ENCODE results near the gene PRMT1.

PRMT1 gene

GRCh38 chr19:49655570-49656455 is 21.3 kb upstream of the PRMT1 start:
- peaks cover 88% of the 10 kb centered on the region for H3K36me3 ChIP-seq (ENCODE audit: insufficient read depth, low read length)

DNA sequence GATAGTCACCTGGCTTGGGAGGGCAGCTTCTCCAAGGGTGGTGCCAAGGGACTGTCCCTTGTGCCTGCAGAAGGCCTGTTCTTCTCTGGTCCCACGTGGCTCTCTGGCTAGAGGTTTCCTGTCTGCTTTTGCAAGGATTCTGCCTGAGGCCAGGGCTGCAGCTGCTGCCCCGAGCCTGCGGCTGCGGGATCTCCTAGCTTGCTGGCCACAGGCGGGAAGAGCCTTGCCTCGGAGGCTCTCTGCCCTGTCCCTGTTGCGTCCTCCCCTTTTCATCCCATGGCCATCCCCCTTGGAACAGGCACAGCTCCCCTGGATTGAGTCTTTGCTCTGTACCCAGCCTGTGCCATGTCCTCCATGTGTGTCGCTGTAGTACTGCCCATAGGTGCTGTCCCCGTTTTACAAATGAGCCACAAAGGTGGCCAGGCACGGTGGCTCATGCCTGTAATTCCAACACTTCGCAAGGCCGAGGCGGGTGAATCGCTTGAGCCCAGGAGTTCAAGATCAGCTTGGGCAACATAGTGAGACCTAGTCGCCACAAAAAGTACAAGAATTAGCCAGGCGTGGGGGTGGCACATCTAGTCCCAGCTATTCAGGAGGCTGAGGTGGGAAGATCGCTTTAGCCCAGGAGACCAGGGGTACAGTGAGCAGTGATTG is 20.5 kb upstream of the PRMT1 start:
- H3K27ac ChIP-seq (ENCODE audit: low read depth, low read length, poor library complexity, severe bottlenecking) = no peak overlapping the region
- H3K9me2 ChIP-seq (ENCODE audit: low read depth, low read length) = no peaks in the 10 kb centered on the region
- TF ChIP-seq EZH2 (IDR thresholded peaks at IDR 0.05; ENCODE audit: borderline replicate concordance, low read length) (no peak), CTCF (IDR thresholded peaks at IDR 0.05; ENCODE audit: low read length) (no peak)
- no peaks in the 10 kb centered on the region for H3F3A ChIP-seq (ENCODE audit: insufficient read depth, low read length)
- H3K4me3 ChIP-seq (ENCODE audit: low read depth, low read length, poor library complexity, severe bottlenecking) = no peak overlapping the region
- H2AFZ ChIP-seq (ENCODE audit: low read length) = no peak overlapping the region
- H3K36me3 ChIP-seq (ENCODE audit: insufficient read depth, low read length) = peaks cover 89% of the 10 kb centered on the region
- no peaks in the 10 kb centered on the region for H4K20me1 ChIP-seq (ENCODE audit: insufficient read depth, low read length)
- H3K9ac ChIP-seq (ENCODE audit: low read length) = no peak overlapping the region
- no peak overlapping the region for H3K4me2 ChIP-seq (ENCODE audit: low read length)
- H3K4me1 ChIP-seq (ENCODE audit: insufficient read depth, low read length, severe bottlenecking) = no peaks in the 10 kb centered on the region
- no peaks in the 10 kb centered on the region for H3K9me3 ChIP-seq (ENCODE audit: low read length)
- H3K27me3 ChIP-seq (ENCODE audit: insufficient read depth, low read length) = no peaks in the 10 kb centered on the region
- H3K79me2 ChIP-seq (ENCODE audit: insufficient read depth, low read length) = no peaks in the 10 kb centered on the region

More at GRCh38 chr19:49655570-49656455, 21.3 kb upstream of the PRMT1 start:
- Histone ChIP-seq H3K9ac (ENCODE audit: low read length) (no peak overlapping the region), H3K9me2 (ENCODE audit: low read depth, low read length) (no peaks in the 10 kb centered on the region), H3K9me3 (ENCODE audit: low read length) (no peaks in the 10 kb centered on the region), H3K4me3 (ENCODE audit: low read depth, low read length, poor library complexity, severe bottlenecking) (no peak overlapping the region), H2AFZ (ENCODE audit: low read length) (no peak overlapping the region), H3K4me2 (ENCODE audit: low read length) (no peak overlapping the region), H3K4me1 (ENCODE audit: insufficient read depth, low read length, severe bottlenecking) (no peaks in the 10 kb centered on the region), H3K27me3 (ENCODE audit: insufficient read depth, low read length) (no peaks in the 10 kb centered on the region), H3F3A (ENCODE audit: insufficient read depth, low read length) (no peaks in the 10 kb centered on the region), H3K27ac (ENCODE audit: low read depth, low read length, poor library complexity, severe bottlenecking) (no peak overlapping the region), H3K79me2 (ENCODE audit: insufficient read depth, low read length) (no peaks in the 10 kb centered on the region), H4K20me1 (ENCODE audit: insufficient read depth, low read length) (no peaks in the 10 kb centered on the region)
- no peak for TF ChIP-seq EZH2 (IDR thresholded peaks at IDR 0.05; ENCODE audit: borderline replicate concordance, low read length)
- no peak for TF ChIP-seq CTCF (IDR thresholded peaks at IDR 0.05; ENCODE audit: low read length)

DNA sequence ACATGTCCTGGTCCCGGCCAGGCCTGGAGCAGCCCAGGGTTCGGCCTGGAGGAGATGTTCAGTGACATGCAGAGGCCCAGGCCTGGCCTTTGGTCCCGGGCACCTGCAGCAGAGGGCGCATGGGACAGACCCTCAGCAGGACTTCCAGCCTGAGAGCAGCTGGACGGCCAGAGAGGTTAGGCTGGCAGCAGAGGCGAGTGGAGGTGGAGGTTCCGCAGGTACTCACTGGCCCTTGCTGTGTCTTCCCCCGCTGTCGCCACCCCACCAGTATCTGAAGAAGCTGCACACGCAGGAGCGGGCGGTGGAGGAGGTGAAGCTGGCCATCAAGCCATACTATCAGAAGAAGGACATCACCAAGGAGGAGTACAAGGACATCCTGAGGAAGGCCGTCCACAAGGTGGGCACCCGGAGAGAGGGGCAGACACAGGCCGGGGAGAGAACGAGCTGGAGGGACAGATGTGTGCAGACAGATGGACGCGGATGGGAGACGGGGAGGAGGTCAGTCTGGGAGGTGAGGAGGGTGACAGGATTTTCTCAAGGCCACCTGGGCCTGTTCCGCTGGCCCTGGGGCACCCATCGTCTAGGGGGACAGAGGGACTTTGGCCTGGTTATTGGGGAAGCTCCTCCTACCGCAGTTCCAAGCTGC is 19.5 kb upstream of the PRMT1 start:
- Histone ChIP-seq H3K9me2 (ENCODE audit: low read depth, low read length) (no peaks in the 10 kb centered on the region), H3F3A (ENCODE audit: insufficient read depth, low read length) (no peaks in the 10 kb centered on the region), H3K36me3 (ENCODE audit: insufficient read depth, low read length) (peaks cover 94% of the 10 kb centered on the region), H3K4me3 (ENCODE audit: low read depth, low read length, poor library complexity, severe bottlenecking) (no peak overlapping the region), H3K79me2 (ENCODE audit: insufficient read depth, low read length) (no peaks in the 10 kb centered on the region), H4K20me1 (ENCODE audit: insufficient read depth, low read length) (no peaks in the 10 kb centered on the region), H3K4me2 (ENCODE audit: low read length) (no peak overlapping the region), H3K27me3 (ENCODE audit: insufficient read depth, low read length) (no peaks in the 10 kb centered on the region), H3K9ac (ENCODE audit: low read length) (no peak overlapping the region), H3K9me3 (ENCODE audit: low read length) (no peaks in the 10 kb centered on the region), H3K27ac (ENCODE audit: low read depth, low read length, poor library complexity, severe bottlenecking) (no peak overlapping the region), H3K4me1 (ENCODE audit: insufficient read depth, low read length, severe bottlenecking) (no peaks in the 10 kb centered on the region), H2AFZ (ENCODE audit: low read length) (no peak overlapping the region)
- TF ChIP-seq CTCF (IDR thresholded peaks at IDR 0.05; ENCODE audit: low read length) = no peak
- TF ChIP-seq EZH2 (IDR thresholded peaks at IDR 0.05; ENCODE audit: borderline replicate concordance, low read length) = no peak

Data from OCI-LY1 (cell line).